Muscle layer of duodenum (tissue), 2 donors: ENCODE data around the gene EDRF1.

Source experiments
- H3K27ac ChIP-seq: one replicate; pipeline ENCODE4 v1.7.0; 2013; ENCODE audit warnings: mild to moderate bottlenecking, low read length
- H3K27me3 ChIP-seq: one replicate; pipeline ENCODE4 v1.7.0; 2013; ENCODE audit warnings: low read depth, mild to moderate bottlenecking, control low read depth, low read length
- H3K36me3 ChIP-seq, 2 donors: one replicate each; pipeline ENCODE4 v1.7.0; 2013; ENCODE audit warnings: low read length in 2 of 2, control low read depth in 1 of 2, mild to moderate bottlenecking in 1 of 2; ENCODE audit not compliant: insufficient read depth in 2 of 2, control insufficient read depth in 1 of 2
- H3K4me1 ChIP-seq, 2 donors: one replicate each; pipeline ENCODE4 v1.7.0; 2013; ENCODE audit warnings: low read length in 2 of 2, mild to moderate bottlenecking in 2 of 2, control low read depth in 1 of 2, moderate library complexity in 1 of 2; ENCODE audit not compliant: insufficient read depth in 2 of 2, control insufficient read depth in 1 of 2
- H3K4me3 ChIP-seq, 2 donors: one replicate each; pipeline ENCODE4 v1.7.0; 2013; ENCODE audit warnings: low read length in 2 of 2, low read depth in 1 of 2, mild to moderate bottlenecking in 1 of 2
- H3K9me3 ChIP-seq, 2 donors: one replicate each; pipeline ENCODE4 v1.7.0; 2013; ENCODE audit warnings: low read length in 2 of 2, control low read depth in 1 of 2, mild to moderate bottlenecking in 1 of 2; ENCODE audit not compliant: control insufficient read depth in 1 of 2
- donor health status: healthy.

The EDRF1 gene

DNA sequence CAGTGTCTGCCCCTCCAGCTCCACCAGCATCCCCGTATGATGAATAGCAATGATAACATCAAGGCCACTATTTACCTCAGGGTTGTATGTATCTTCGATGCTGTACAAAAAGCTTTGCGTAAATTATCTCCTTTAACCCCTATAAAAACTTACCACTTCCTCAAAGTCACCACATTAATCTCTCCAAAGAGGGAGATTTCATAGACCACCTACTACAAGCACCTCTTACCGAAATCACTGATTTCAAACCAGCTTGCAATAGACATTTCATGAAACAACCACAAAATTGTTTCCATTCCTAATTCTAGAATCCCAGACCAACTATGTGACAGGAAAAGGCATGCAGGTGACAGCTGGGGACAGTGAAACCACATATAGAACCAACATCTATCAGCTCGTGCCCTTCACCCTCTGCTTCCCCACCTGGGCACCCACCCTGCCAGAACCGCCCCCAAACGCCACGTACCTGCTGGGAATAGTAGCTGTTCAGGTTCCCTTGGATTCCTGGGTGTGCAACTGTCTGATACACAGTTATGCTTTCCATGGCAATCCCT lies 76.2 kb downstream of the EDRF1 start:
- Histone ChIP-seq H3K4me1 (no peaks in the 10 kb centered on the region), H3K36me3 (peaks cover 44 to 75% of the 10 kb centered on the region in 2 donors), H3K27me3 (no peaks in the 10 kb centered on the region), H3K4me3 (no peak overlapping the region), H3K9me3 (no peaks in the 10 kb centered on the region), H3K27ac (no peak overlapping the region)

DNA sequence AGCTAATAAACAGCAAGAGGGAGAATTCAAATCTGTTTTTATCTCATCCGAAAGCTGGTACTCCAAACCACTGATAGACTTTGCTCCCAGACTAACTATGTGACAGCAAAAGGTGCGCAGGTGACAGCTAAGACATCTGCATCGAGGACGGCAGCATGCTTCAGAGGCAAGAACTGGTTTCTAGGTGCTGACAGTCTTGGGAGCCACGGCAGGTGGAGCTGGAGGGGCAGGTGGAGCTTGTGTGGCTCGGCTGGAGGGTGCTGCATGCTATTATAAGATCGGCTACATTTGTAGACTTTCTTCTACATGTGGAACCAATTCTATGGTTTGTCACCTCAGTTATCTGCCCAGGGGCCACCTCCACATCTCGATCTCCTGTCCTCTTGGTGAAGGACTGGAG lies 77.9 kb downstream of the EDRF1 start:
- Histone ChIP-seq H3K9me3 (no peaks in the 10 kb centered on the region), H3K4me3 (no peak overlapping the region), H3K36me3 (peaks cover 40 to 72% of the 10 kb centered on the region in 2 donors), H3K27ac (no peak overlapping the region), H3K27me3 (no peaks in the 10 kb centered on the region), H3K4me1 (no peaks in the 10 kb centered on the region)

- Histone ChIP-seq H3K4me1 (no peaks in the 10 kb centered on the region), H3K27ac (no peak overlapping the region), H3K36me3 (peaks cover 43 to 73% of the 10 kb centered on the region in 2 donors), H3K4me3 (no peak overlapping the region), H3K27me3 (no peaks in the 10 kb centered on the region), H3K9me3 (no peaks in the 10 kb centered on the region)
These were observed 78.6 kb downstream of the EDRF1 start for GRCh38 chr10:125797994-125798662.

- Histone ChIP-seq H3K27ac (no peak overlapping the region), H3K4me3 (no peak overlapping the region), H3K4me1 (no peaks in the 10 kb centered on the region), H3K9me3 (no peaks in the 10 kb centered on the region), H3K27me3 (no peaks in the 10 kb centered on the region), H3K36me3 (peaks cover 34 to 73% of the 10 kb centered on the region in 2 donors)
These were observed 80.1 kb downstream of the EDRF1 start for GRCh38 chr10:125799451-125800182.

- Histone ChIP-seq H3K27ac (no peak overlapping the region), H3K36me3 (peaks cover 39 to 72% of the 10 kb centered on the region in 2 donors), H3K4me3 (no peak overlapping the region), H3K9me3 (no peaks in the 10 kb centered on the region), H3K27me3 (no peaks in the 10 kb centered on the region), H3K4me1 (no peaks in the 10 kb centered on the region)
These were observed 82.1 kb downstream of the EDRF1 start for GRCh38 chr10:125801574-125801973.

DNA sequence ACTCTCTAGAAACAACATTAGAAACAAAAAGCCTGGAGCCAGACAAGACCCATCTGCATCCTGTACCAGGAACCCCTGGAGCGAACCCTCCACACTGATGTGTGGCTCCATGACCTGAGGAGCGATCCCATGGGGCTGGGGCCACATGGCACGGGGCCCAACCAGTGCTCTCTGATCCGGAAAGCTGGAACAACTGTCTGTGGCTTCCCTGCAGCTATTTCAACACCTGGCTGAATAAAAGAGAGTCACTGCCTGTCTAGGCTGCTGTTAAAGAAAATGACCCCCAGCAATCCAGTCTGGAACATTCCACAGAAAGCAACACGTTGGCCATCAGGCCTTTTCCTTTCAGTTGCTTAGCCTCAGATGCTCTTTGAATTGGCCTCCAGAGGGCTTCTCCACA lies 82.6 kb downstream of the EDRF1 start:
- Histone ChIP-seq H3K36me3 (peaks cover 37 to 74% of the 10 kb centered on the region in 2 donors), H3K27me3 (no peaks in the 10 kb centered on the region), H3K4me3 (no peak overlapping the region), H3K9me3 (no peaks in the 10 kb centered on the region), H3K4me1 (no peaks in the 10 kb centered on the region), H3K27ac (no peak overlapping the region)

- Histone ChIP-seq H3K27me3 (no peaks in the 10 kb centered on the region), H3K27ac (no peak overlapping the region), H3K4me1 (no peaks in the 10 kb centered on the region), H3K4me3 (no peak overlapping the region), H3K36me3 (peaks cover 34 to 74% of the 10 kb centered on the region in 2 donors), H3K9me3 (no peaks in the 10 kb centered on the region)
These were observed 83.2 kb downstream of the EDRF1 start for GRCh38 chr10:125802739-125803138.

DNA sequence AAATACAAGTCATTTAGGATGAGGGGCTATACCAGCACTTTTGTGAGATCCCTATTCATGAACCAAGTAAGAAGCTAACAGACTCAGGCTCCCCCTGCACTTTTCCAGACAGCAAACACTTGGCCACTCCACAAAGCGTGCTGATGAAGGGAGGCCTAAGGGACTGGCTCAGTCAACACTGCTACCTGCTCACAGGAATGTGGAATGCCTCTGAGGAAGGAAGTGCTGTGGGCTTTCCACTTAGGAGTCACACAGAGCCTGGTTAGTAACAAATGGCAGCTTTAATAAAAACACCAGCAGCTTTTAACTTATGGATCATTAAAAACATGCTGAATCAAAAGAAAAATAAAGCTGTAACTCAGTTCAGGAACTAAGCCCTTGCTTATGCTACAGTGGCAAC lies 88.5 kb downstream of the EDRF1 start:
- H3K27ac ChIP-seq: no peak overlapping the region
- H3K36me3 ChIP-seq: peaks cover 37 to 69% of the 10 kb centered on the region in 2 donors
- H3K4me1 ChIP-seq: no peaks in the 10 kb centered on the region

DNA sequence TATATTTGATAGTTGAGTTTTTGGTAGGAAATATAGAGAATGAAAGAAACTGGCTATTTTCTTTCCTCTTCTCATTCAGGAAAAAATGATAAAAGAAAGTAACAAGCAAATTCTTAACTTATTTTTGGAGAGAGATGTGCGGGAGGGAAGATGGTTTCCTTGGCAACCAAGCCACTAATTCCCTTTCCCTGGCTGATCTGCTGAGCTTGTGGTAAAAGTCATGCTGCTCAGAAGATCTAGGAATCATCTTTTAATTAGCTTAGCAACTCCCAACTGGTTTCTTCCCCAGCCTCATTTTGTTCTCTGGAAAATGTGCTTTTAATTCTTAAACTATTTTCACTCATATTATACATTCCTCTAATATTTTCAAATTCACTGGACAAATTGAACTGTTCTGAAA lies 91.7 kb downstream of the EDRF1 start:
- no peaks in the 10 kb centered on the region for H3K9me3 ChIP-seq
- H3K4me1 ChIP-seq: no peaks in the 10 kb centered on the region
- H3K27ac ChIP-seq: no peak overlapping the region
- no peaks in the 10 kb centered on the region for H3K27me3 ChIP-seq
- peaks cover 57 to 66% of the 10 kb centered on the region in 2 donors for H3K36me3 ChIP-seq
- H3K4me3 ChIP-seq: no peak overlapping the region

More for the DNA sequence above, 88.5 kb downstream of the EDRF1 start:
- no peaks in the 10 kb centered on the region for H3K27me3 ChIP-seq
- H3K9me3 ChIP-seq: no peaks in the 10 kb centered on the region
- H3K4me3 ChIP-seq: no peak overlapping the region

GRCh38 chr10:125812128-125812750 lies 92.7 kb downstream of the EDRF1 start:
- H3K4me3 ChIP-seq: no peak overlapping the region
- H3K36me3 ChIP-seq: peaks cover 49 to 57% of the 10 kb centered on the region in 2 donors
- no peaks in the 10 kb centered on the region for H3K9me3 ChIP-seq
- no peak overlapping the region for H3K27ac ChIP-seq
- no peaks in the 10 kb centered on the region for H3K27me3 ChIP-seq
- H3K4me1 ChIP-seq: no peaks in the 10 kb centered on the region
